HCT116 (cell line): Measurements from ENCODE around the gene ATP2B1.

Experiments
- CTCF ChIP-seq, 3 experiments: fragments of 200-600 bp in 1 of 3; sonication (generic) in 1 of 3; IDR thresholded peaks in 2 of 3; conservative IDR thresholded peaks in 1 of 3; 2 replicates each; pipeline ENCODE4 v1.5.1; 2012 to 2017; ENCODE audit warnings: low read depth in 2 of 3, low read length in 2 of 3, antibody characterized with exemption in 1 of 3, borderline replicate concordance in 1 of 3, control low read depth in 1 of 3, mild to moderate bottlenecking in 1 of 3, mixed read lengths in 1 of 3, mixed run types in 1 of 3, moderate library complexity in 1 of 3; ENCODE audit not compliant: insufficient read depth in 1 of 3
- EGR1 ChIP-seq: IDR thresholded peaks from 2 replicates; pipeline ENCODE4 v1.6.1; 2012; ENCODE audit warnings: low read depth
- EZH2phosphoT487 ChIP-seq: fragments of 200-600 bp; IDR thresholded peaks from 2 replicates; pipeline ENCODE4 v1.6.1; 2018; ENCODE audit warnings: antibody characterized with exemption, borderline replicate concordance
- JUND ChIP-seq: IDR thresholded peaks from 2 replicates; pipeline ENCODE4 v1.6.1; 2012
- POLR2A ChIP-seq: IDR thresholded peaks from 2 replicates; pipeline ENCODE4 v1.7.0; 2011; ENCODE audit warnings: borderline replicate concordance; ENCODE audit not compliant: insufficient read depth, insufficient read length; ENCODE audit errors: extremely low read depth
- POLR2AphosphoS5 ChIP-seq: IDR thresholded peaks from 2 replicates; pipeline ENCODE4 v1.6.1; 2011; ENCODE audit warnings: mild to moderate bottlenecking, low read depth, low read length, moderate library complexity
- SIN3A ChIP-seq: IDR thresholded peaks from 2 replicates; pipeline ENCODE4 v1.6.1; 2012; ENCODE audit warnings: low read depth
- SP1 ChIP-seq: IDR thresholded peaks from 2 replicates; pipeline ENCODE4 v1.6.1; 2012; ENCODE audit warnings: low read depth
- TCF7L2 ChIP-seq: IDR thresholded peaks from 2 replicates; pipeline ENCODE4 v1.7.0; 2011; ENCODE audit warnings: borderline replicate concordance, inconsistent platforms; ENCODE audit not compliant: insufficient read depth, insufficient read length; ENCODE audit errors: extremely low read depth
- YY1 ChIP-seq: IDR thresholded peaks from 2 replicates; pipeline ENCODE4 v1.6.1; 2011; ENCODE audit warnings: low read length, low read depth, moderate library complexity, mild to moderate bottlenecking; ENCODE audit not compliant: insufficient replicate concordance; ENCODE audit errors: extremely low read depth
- ZFX ChIP-seq: fragments of 450-650 bp; IDR thresholded peaks from 2 replicates; pipeline ENCODE4 v1.6.1; 2017

- TF ChIP-seq CTCF (IDR thresholded peaks at IDR 0.05 in 2 of 3, conservative IDR thresholded peaks at IDR 0.05 in 1 of 3; ENCODE audit: borderline replicate concordance in 1 of 3, insufficient read depth in 1 of 3, low read depth in 2 of 3, low read length in 2 of 3) (no peak), EGR1 (no peak), POLR2AphosphoS5 (no peak), POLR2A (no peak), SP1 (no peak), JUND (no peak), YY1 (no peak), ZFX (no peak), SIN3A (no peak), EZH2phosphoT487 (no peak), TCF7L2 (no peak)
These were observed 4.2 kb downstream of the ATP2B1 start for GRCh38 chr12:89704457-89704856.
